ENCODE measurements around the gene ELOVL5. TPM values are rescaled to one million over a fixed set of nuclear protein-coding genes. Genes with fewer than 3 reads are reported as not detected.

The ELOVL5 gene
- total and polyA plus RNA-seq, 10 donors, result 48.8 to 113 (median 91.2) TPM

- Histone ChIP-seq H3K9me3 (peaks cover 0 to 6% (median 0%) of the 10 kb centered on the region in 8 donors), H3K4me3 (no peak overlapping the region), H3K36me3 (no peaks in the 10 kb centered on the region), H3K27me3 (replicated peaks in 1 of 7) (no peaks in the 10 kb centered on the region), H3K27ac (peak overlapping the region in 1 of 8 donors; percentile 80), H3K4me1 (peaks cover 3 to 75% (median 46%) of the 10 kb centered on the region in 6 donors)
- 92 to 96% (median 95%) methylated on average over 3 of the region's 3 CpGs for WGBS, 5 donors
- intact Hi-C loops (cut with DNase I; ENCODE audit: low total_unique reads), result no loop called here
- DNase-seq, result no peak
- TF ChIP-seq POLR2AphosphoS5 (IDR thresholded peaks at IDR 0.05) (no peak), POLR2A (IDR thresholded peaks at IDR 0.05) (no peak)
These were observed 110.4 kb downstream of the ELOVL5 start for GRCh38 chr6:53238311-53238710.

DNA sequence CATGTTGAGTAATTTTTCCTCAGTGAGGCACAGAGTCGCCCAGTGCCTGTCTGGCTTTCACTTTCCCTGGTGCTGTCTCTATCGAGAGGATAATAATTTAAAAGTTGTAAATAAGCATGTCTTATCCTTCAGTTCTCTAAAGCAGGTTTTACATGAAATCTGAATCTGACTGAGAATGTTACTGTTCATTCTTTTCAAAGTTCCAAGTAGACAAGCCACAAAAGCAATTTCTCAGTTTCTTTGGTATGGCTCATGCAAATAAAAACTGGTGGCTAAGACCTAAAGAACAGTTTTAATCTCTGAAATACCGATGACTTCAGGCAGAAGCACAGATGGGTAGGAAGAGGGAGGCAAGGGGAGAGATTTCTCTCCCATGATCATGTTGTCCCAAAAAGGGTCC, 112.5 kb downstream of the ELOVL5 start:
- DNase-seq, result no peak
- intact Hi-C loops (cut with DNase I; ENCODE audit: low total_unique reads), result no loop called here
- 42 to 56% (median 51%) methylated on average over 3 of the region's 3 CpGs for WGBS, 5 donors

DNA sequence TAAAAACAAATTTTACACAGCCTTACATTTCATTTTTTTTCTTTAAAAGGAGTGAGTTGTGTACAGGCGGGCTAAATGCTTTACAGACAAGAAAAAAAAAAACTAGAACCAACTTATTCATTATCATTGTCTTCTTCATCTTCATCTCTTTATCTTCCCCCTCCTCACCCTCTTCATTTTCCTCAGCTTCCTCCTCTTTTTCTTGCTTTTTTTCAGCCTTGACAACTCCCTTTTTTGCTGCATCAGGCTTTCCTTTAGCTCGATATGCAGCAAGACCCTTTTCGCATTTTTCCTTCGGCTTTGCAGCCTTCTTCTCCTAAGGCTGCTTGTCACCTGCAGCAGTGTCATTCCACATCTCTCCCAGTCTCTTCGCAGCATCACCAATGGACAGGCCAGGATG, 113.2 kb downstream of the ELOVL5 start:
- H3K27ac ChIP-seq, result peak overlapping the region in 6 of 8 donors; percentile 40 to 80 (median 70)
- DNase-seq, result no peak
- no peaks in the 10 kb centered on the region for H3K27me3 ChIP-seq (replicated peaks in 1 of 7)
- intact Hi-C loops (cut with DNase I; ENCODE audit: low total_unique reads), result no loop called here
- H3K9me3 ChIP-seq, result peaks cover 0 to 5% (median 0%) of the 10 kb centered on the region in 8 donors
- peaks cover 7 to 74% (median 34%) of the 10 kb centered on the region in 6 donors for H3K4me1 ChIP-seq
- TF ChIP-seq, protein P1, sequence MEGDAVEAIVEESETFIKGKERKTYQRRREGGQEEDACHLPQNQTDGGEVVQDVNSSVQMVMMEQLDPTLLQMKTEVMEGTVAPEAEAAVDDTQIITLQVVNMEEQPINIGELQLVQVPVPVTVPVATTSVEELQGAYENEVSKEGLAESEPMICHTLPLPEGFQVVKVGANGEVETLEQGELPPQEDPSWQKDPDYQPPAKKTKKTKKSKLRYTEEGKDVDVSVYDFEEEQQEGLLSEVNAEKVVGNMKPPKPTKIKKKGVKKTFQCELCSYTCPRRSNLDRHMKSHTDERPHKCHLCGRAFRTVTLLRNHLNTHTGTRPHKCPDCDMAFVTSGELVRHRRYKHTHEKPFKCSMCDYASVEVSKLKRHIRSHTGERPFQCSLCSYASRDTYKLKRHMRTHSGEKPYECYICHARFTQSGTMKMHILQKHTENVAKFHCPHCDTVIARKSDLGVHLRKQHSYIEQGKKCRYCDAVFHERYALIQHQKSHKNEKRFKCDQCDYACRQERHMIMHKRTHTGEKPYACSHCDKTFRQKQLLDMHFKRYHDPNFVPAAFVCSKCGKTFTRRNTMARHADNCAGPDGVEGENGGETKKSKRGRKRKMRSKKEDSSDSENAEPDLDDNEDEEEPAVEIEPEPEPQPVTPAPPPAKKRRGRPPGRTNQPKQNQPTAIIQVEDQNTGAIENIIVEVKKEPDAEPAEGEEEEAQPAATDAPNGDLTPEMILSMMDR (IDR thresholded peaks at IDR 0.05 in 8 of 11, conservative IDR thresholded peaks at IDR 0.05 in 3 of 11), result no peak
- H3K4me3 ChIP-seq, result no peak overlapping the region
- 85 to 95% (median 89%) methylated on average over 5 of the region's 5 CpGs for whole genome bisulfite sequencing, 5 donors
- H3K36me3 ChIP-seq, result no peaks in the 10 kb centered on the region

More for the DNA sequence above, 112.5 kb downstream of the ELOVL5 start:
- TF ChIP-seq POLR2AphosphoS5 (IDR thresholded peaks at IDR 0.05) (no peak), POLR2A (IDR thresholded peaks at IDR 0.05) (no peak)
- TF ChIP-seq, protein P1 (IDR thresholded peaks at IDR 0.05 in 8 of 11, conservative IDR thresholded peaks at IDR 0.05 in 3 of 11), result no peak
- H3K9me3 ChIP-seq, result peaks cover 0 to 6% (median 0%) of the 10 kb centered on the region in 8 donors
- H3K36me3 ChIP-seq, result no peaks in the 10 kb centered on the region
- H3K4me1 ChIP-seq, result peaks cover 7 to 75% (median 41%) of the 10 kb centered on the region in 6 donors
- no peaks in the 10 kb centered on the region for H3K27me3 ChIP-seq (replicated peaks in 1 of 7)
- peak overlapping the region in 1 of 8 donors; percentile 18 for H3K4me3 ChIP-seq
- H3K27ac ChIP-seq, result peak overlapping the region; percentile 40 to 80 (median 64)

DNA sequence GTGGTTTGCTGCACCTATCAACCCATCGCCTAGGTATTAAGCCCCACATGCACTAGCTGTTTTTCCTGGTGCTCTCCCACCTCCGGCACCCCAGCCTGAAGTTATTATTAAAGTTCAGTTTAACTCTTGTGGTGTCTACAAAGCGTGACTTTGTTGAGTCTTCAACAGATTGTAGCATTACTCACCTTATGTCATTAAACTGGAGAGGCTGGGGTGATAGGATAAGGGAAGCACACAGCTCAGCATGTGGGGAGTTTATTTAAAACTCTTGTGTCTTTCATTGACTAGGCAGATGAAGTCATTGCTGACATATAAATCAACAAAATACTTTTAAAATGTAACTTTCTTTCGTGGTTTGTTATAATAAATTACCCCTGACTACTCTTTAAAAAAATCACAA, 115.4 kb downstream of the ELOVL5 start:
- no peak for DNase-seq
- H3K36me3 ChIP-seq, result no peaks in the 10 kb centered on the region
- WGBS, 5 donors, result 87 to 92% (median 88%) methylated on average over 4 of the region's 4 CpGs
- intact Hi-C loops (cut with DNase I; ENCODE audit: low total_unique reads), result no loop called here
- peak overlapping the region in 2 of 8 donors; percentile 67 to 86 for H3K27ac ChIP-seq
- peaks cover 7 to 61% (median 29%) of the 10 kb centered on the region in 6 donors for H3K4me1 ChIP-seq
- no peak overlapping the region for H3K4me3 ChIP-seq
- TF ChIP-seq, protein P1 (IDR thresholded peaks at IDR 0.05 in 8 of 11, conservative IDR thresholded peaks at IDR 0.05 in 3 of 11), result no peak
- no peak for TF ChIP-seq POLR2AphosphoS5 (IDR thresholded peaks at IDR 0.05)
- TF ChIP-seq POLR2A (IDR thresholded peaks at IDR 0.05), result no peak
- no peaks in the 10 kb centered on the region for H3K27me3 ChIP-seq (replicated peaks in 1 of 7)
- H3K9me3 ChIP-seq, result no peaks in the 10 kb centered on the region

Data from spleen (tissue), 11 donors.